Progenitor cell of endocrine pancreas (in vitro differentiated cells): ENCODE data around the gene DAB2. TPM values are rescaled to one million over a fixed set of nuclear protein-coding genes. Genes with fewer than 3 reads are reported as not detected.

ENCODE experiments used
- DNase-seq: peaks from one replicate; pipeline ENCODE4 v3.0.0; 2021; ENCODE audit warnings: low spot score; ENCODE audit not compliant: unreplicated experiment
- H3K27ac Mint-ChIP-seq: 2 replicates; pipeline ENCODE4 v1.8.0; 2021; ENCODE audit warnings: mild to moderate bottlenecking, moderate library complexity, mixed read lengths
- H3K27me3 Mint-ChIP-seq: 2 replicates; pipeline ENCODE4 v1.8.0; 2021; ENCODE audit warnings: mixed read lengths
- H3K36me3 Mint-ChIP-seq: 2 replicates; pipeline ENCODE4 v1.8.0; 2022; ENCODE audit warnings: mixed read lengths; ENCODE audit not compliant: insufficient read depth
- H3K4me1 Mint-ChIP-seq: 2 replicates; pipeline ENCODE4 v1.8.0; 2021; ENCODE audit warnings: low read depth, mixed read lengths
- H3K4me3 Mint-ChIP-seq: 2 replicates; pipeline ENCODE4 v1.8.0; 2021; ENCODE audit warnings: low read depth, mild to moderate bottlenecking, moderate library complexity, mixed read lengths
- H3K9me3 Mint-ChIP-seq: 2 replicates; pipeline ENCODE4 v1.8.0; 2021; ENCODE audit warnings: low read depth, mixed read lengths
- CTCF ChIP-seq: fragments of 200-600 bp; sonication (generic); IDR thresholded peaks from one replicate; pipeline ENCODE4 v1.5.0; 2021; ENCODE audit warnings: antibody characterized with exemption, mild to moderate bottlenecking; ENCODE audit not compliant: unreplicated experiment
- total RNA-seq: library from RNA; stranded (reverse); gene quantifications from 2 replicates; pipeline ENCODE4 v1.2.1, GENCODE V29; 2021

The DAB2 gene
- total RNA-seq, 1 donor from 2014 or later = 46.0 TPM

GRCh38 chr5:39442991-39443390 is 18.2 kb upstream of the DAB2 start:
- no peak overlapping the region for H3K27ac Mint-ChIP-seq

GRCh38 chr5:39441838-39442237 is 17.1 kb upstream of the DAB2 start:
- no peaks in the 10 kb centered on the region for H3K9me3 Mint-ChIP-seq
- peaks cover 3% of the 10 kb centered on the region for H3K27me3 Mint-ChIP-seq
- H3K4me3 Mint-ChIP-seq = no peak overlapping the region
- no peak overlapping the region for H3K27ac Mint-ChIP-seq
- no peak for TF ChIP-seq CTCF
- H3K36me3 Mint-ChIP-seq = no peaks in the 10 kb centered on the region
- no peak for DNase-seq
- H3K4me1 Mint-ChIP-seq = peaks cover 8% of the 10 kb centered on the region

More at GRCh38 chr5:39442991-39443390, 18.2 kb upstream of the DAB2 start:
- no peak overlapping the region for H3K4me3 Mint-ChIP-seq
- H3K36me3 Mint-ChIP-seq = no peaks in the 10 kb centered on the region
- no peaks in the 10 kb centered on the region for H3K9me3 Mint-ChIP-seq
- DNase-seq = no peak
- no peak for TF ChIP-seq CTCF
- peaks cover 3% of the 10 kb centered on the region for H3K27me3 Mint-ChIP-seq
- peaks cover 6% of the 10 kb centered on the region for H3K4me1 Mint-ChIP-seq

- H3K27ac Mint-ChIP-seq = no peak overlapping the region
- DNase-seq = no peak
- peaks cover 3% of the 10 kb centered on the region for H3K27me3 Mint-ChIP-seq
- no peak for TF ChIP-seq CTCF
- peaks cover 6% of the 10 kb centered on the region for H3K4me1 Mint-ChIP-seq
- no peaks in the 10 kb centered on the region for H3K9me3 Mint-ChIP-seq
- H3K4me3 Mint-ChIP-seq = no peak overlapping the region
- no peaks in the 10 kb centered on the region for H3K36me3 Mint-ChIP-seq
These were observed 16.3 kb upstream of the DAB2 start for GRCh38 chr5:39440958-39441624.

- Mint-ChIP-seq H3K9me3 (no peaks in the 10 kb centered on the region), H3K36me3 (no peaks in the 10 kb centered on the region), H3K4me3 (no peak overlapping the region), H3K4me1 (peaks cover 5% of the 10 kb centered on the region), H3K27ac (no peak overlapping the region), H3K27me3 (peaks cover 3% of the 10 kb centered on the region)
- no peak for TF ChIP-seq CTCF
- no peak for DNase-seq
These were observed 15.6 kb upstream of the DAB2 start for GRCh38 chr5:39440192-39440957.

GRCh38 chr5:39439582-39440162 is 14.9 kb upstream of the DAB2 start:
- DNase-seq = no peak
- Mint-ChIP-seq H3K36me3 (no peaks in the 10 kb centered on the region), H3K27me3 (peaks cover 3% of the 10 kb centered on the region), H3K4me1 (peaks cover 5% of the 10 kb centered on the region), H3K9me3 (no peaks in the 10 kb centered on the region), H3K4me3 (no peak overlapping the region), H3K27ac (no peak overlapping the region)
- no peak for TF ChIP-seq CTCF
